ENCODE measurements around the gene G6PC2.
"Not testable (repeated sequence)": the region's sequence is repeated elsewhere in the genome, so short reads cannot be mapped to it uniquely, and the experiment has no call there.

The G6PC2 gene

GRCh38 chr2:168901003-168901402 is at the start of gene G6PC2:
Gene G6PC2 (plus strand): TSS chr2:168901291. CDS start chr2:168901332, 41 bp downstream.
- no peak for DNase-seq

GRCh38 chr2:168851674-168852320 is 49.3 kb upstream of the G6PC2 start:
- DNase-seq = no peak

GRCh38 chr2:168852481-168852880 is 48.6 kb upstream of the G6PC2 start:
- no peak for DNase-seq

- DNase-seq = no peak
Measured at GRCh38 chr2:168853471-168853870, 47.6 kb upstream of the G6PC2 start.

GRCh38 chr2:168854651-168855050 is 46.4 kb upstream of the G6PC2 start:
- no peak for DNase-seq

- no peak for DNase-seq
Measured at GRCh38 chr2:168855601-168856000, 45.5 kb upstream of the G6PC2 start.

- DNase-seq = no peak
Measured at GRCh38 chr2:168858146-168858545, 42.9 kb upstream of the G6PC2 start.

- not testable (repeated sequence) for DNase-seq
Measured at GRCh38 chr2:168867164-168867563, 33.9 kb upstream of the G6PC2 start.

GRCh38 chr2:168870369-168870768 is 30.7 kb upstream of the G6PC2 start:
- DNase-seq = not testable (repeated sequence)

GRCh38 chr2:168870824-168871223 is 30.3 kb upstream of the G6PC2 start:
- not testable (repeated sequence) for DNase-seq

GRCh38 chr2:168874368-168875054 is 26.6 kb upstream of the G6PC2 start:
- no peak for DNase-seq

GRCh38 chr2:168882163-168882562 is 18.9 kb upstream of the G6PC2 start:
- DNase-seq = not testable (repeated sequence)

GRCh38 chr2:168884975-168885374 is 16.1 kb upstream of the G6PC2 start:
- no peak for DNase-seq

GRCh38 chr2:168889635-168890005 is 11.5 kb upstream of the G6PC2 start:
- no peak for DNase-seq

GRCh38 chr2:168890006-168890782 is 10.9 kb upstream of the G6PC2 start, which contains the start of gene SPC25:
Gene SPC25 (minus strand): TSS chr2:168890430. CDS start chr2:168889519, 911 bp downstream.
- DNase-seq = peak; percentile 86

- no peak for DNase-seq
Measured at GRCh38 chr2:168892327-168892726, 8.8 kb upstream of the G6PC2 start.

GRCh38 chr2:168894101-168894500 is 7.0 kb upstream of the G6PC2 start:
- no peak for DNase-seq

GRCh38 chr2:168894720-168895119 is 6.4 kb upstream of the G6PC2 start:
- no peak for DNase-seq

GRCh38 chr2:168895771-168896170 is 5.3 kb upstream of the G6PC2 start:
- no peak for DNase-seq

GRCh38 chr2:168896783-168897182 is 4.3 kb upstream of the G6PC2 start:
- no peak for DNase-seq

GRCh38 chr2:168897449-168897848 is 3.6 kb upstream of the G6PC2 start:
- no peak for DNase-seq

- DNase-seq = no peak
Measured at GRCh38 chr2:168903888-168904287, 2.8 kb downstream of the G6PC2 start.

GRCh38 chr2:168904358-168904757 is 3.3 kb downstream of the G6PC2 start:
- no peak for DNase-seq

Measured in NCI-H2029 treated with DMSO at 0.1 percent for 48 hours (cell line).